Activated gamma-delta T cell treated with Interleukin-2 at 50 U/mL for 16 hours (primary cell): Measurements from ENCODE around the gene TBC1D8.

Source experiments
- DNase-seq: peaks from one replicate; pipeline ENCODE4 v3.0.0-alpha.2; 2020

The TBC1D8 gene

GRCh38 chr2:101023327-101024107 lies 127.7 kb downstream of the TBC1D8 start:
- DNase-seq, result no peak

GRCh38 chr2:101022221-101022620 lies 129.0 kb downstream of the TBC1D8 start:
- DNase-seq, result no peak

GRCh38 chr2:101018934-101019333 lies 132.2 kb downstream of the TBC1D8 start:
- DNase-seq, result no peak

- DNase-seq, result no peak
Measured at GRCh38 chr2:101017371-101017770, 133.8 kb downstream of the TBC1D8 start.

GRCh38 chr2:101014264-101014857 lies 136.8 kb downstream of the TBC1D8 start:
- no peak for DNase-seq

- DNase-seq, result peak; percentile 33
Measured at GRCh38 chr2:101012706-101013181, 138.4 kb downstream of the TBC1D8 start.

GRCh38 chr2:101012054-101012705 lies 139.0 kb downstream of the TBC1D8 start:
- DNase-seq, result no peak

- DNase-seq, result no peak
Measured at GRCh38 chr2:101011152-101011551, 140.0 kb downstream of the TBC1D8 start.

GRCh38 chr2:101007415-101008345 lies 143.5 kb downstream of the TBC1D8 start:
- DNase-seq, result no peak

GRCh38 chr2:101006065-101006715 lies 145.0 kb downstream of the TBC1D8 start:
- no peak for DNase-seq

GRCh38 chr2:101004620-101005325 lies 146.4 kb downstream of the TBC1D8 start:
- DNase-seq, result no peak

GRCh38 chr2:101003278-101003775 lies 147.9 kb downstream of the TBC1D8 start:
- DNase-seq, result no peak

- no peak for DNase-seq
Measured at GRCh38 chr2:101002562-101003277, 148.5 kb downstream of the TBC1D8 start.

GRCh38 chr2:101001691-101002561 lies 149.3 kb downstream of the TBC1D8 start, which contains the start of gene RPL31:
RPL31 (plus strand) TSS chr2:101002289; CDS start chr2:101002702, 413 bp downstream.
- DNase-seq, result peak; percentile 96

GRCh38 chr2:100999995-101000394 lies 151.2 kb downstream of the TBC1D8 start:
- DNase-seq, result no peak

GRCh38 chr2:100998235-100998573 lies 153.0 kb downstream of the TBC1D8 start:
- no peak for DNase-seq

- DNase-seq, result no peak
Measured at GRCh38 chr2:100997509-100998234, 153.5 kb downstream of the TBC1D8 start.

GRCh38 chr2:100995309-100996075 lies 155.7 kb downstream of the TBC1D8 start:
- DNase-seq, result no peak
